NT2/D1 (cell line): ENCODE measurements around the gene SCMH1.

Experiments used
- YY1 ChIP-seq: IDR thresholded peaks from 2 replicates; pipeline ENCODE4 v1.6.1; 2011; ENCODE audit not compliant: insufficient read length, insufficient read depth
- ZNF274 ChIP-seq: IDR thresholded peaks from 2 replicates; pipeline ENCODE4 v1.6.1; 2011; ENCODE audit warnings: mild to moderate bottlenecking, low read depth, low read length

GRCh38 chr1:41109310-41110197, 132.6 kb downstream of the SCMH1 start:
- TF ChIP-seq YY1 = no peak
- no peak for TF ChIP-seq ZNF274
